Vagina (tissue), 2 donors: ENCODE measurements around the gene CARM1. TPM values are rescaled to one million over a fixed set of nuclear protein-coding genes. Genes with fewer than 3 reads are reported as not detected.

Experiments
- DNase-seq, 2 donors: peaks; one replicate each; pipeline ENCODE4 v3.0.0-alpha.2; 2017; ENCODE audit errors: extremely low spot score in 2 of 2
- H3K27ac ChIP-seq: fragments of 200-600 bp; sonication (generic); one replicate; pipeline ENCODE4 v1.5.1; 2019
- H3K27me3 ChIP-seq: fragments of 200-600 bp; sonication (generic); one replicate; pipeline ENCODE4 v1.5.1; 2019
- H3K36me3 ChIP-seq, 2 donors: fragments of 200-600 bp; sonication (generic); one replicate each; pipeline ENCODE4 v1.5.1; 2017 to 2019
- H3K4me1 ChIP-seq: fragments of 200-600 bp; sonication (generic); one replicate; pipeline ENCODE4 v1.5.1; 2019
- H3K4me3 ChIP-seq, 2 donors: fragments of 200-600 bp; sonication (generic); 1 replicate in 1 of 2; 2 replicates in 1 of 2; pipeline ENCODE4 v1.5.1; 2016 to 2019
- H3K9me3 ChIP-seq: fragments of 200-600 bp; sonication (generic); one replicate; pipeline ENCODE4 v1.5.1; 2019
- CTCF ChIP-seq, 3 experiments: fragments of 450-650 bp in 2 of 3; fragments of 200-600 bp in 1 of 3; sonication (generic) in 1 of 3; IDR thresholded peaks; one replicate each; pipeline ENCODE4 v1.5.1; 2017 to 2019; ENCODE audit warnings: antibody characterized with exemption in 3 of 3, mild to moderate bottlenecking in 2 of 3, moderate library complexity in 2 of 3
- POLR2A ChIP-seq, 2 donors: fragments of 450-650 bp; IDR thresholded peaks; one replicate each; pipeline ENCODE4 v1.6.1; 2017; ENCODE audit warnings: antibody characterized with exemption in 2 of 2, mild to moderate bottlenecking in 2 of 2, moderate library complexity in 2 of 2
- POLR2AphosphoS5 ChIP-seq, 2 donors: sonication (generic); formaldehyde crosslinking; IDR thresholded peaks; one replicate each; pipeline ENCODE4 v1.9.0; 2017; ENCODE audit warnings: antibody characterized with exemption in 2 of 2, mild to moderate bottlenecking in 2 of 2, low read depth in 1 of 2; ENCODE audit not compliant: insufficient read depth in 1 of 2
- intact Hi-C: fragments of 100-400 bp; cut with DNase I; formaldehyde crosslinking; loops from one replicate; pipeline ENCODE4 v1.15.1; 2023
- total RNA-seq: library from RNA; depleted of rRNA; stranded (reverse); fragments of >200 nt; gene quantifications from one replicate; pipeline ENCODE4 v1.2.3, GENCODE V29; 2016

Gene CARM1
- total RNA-seq, 1 donor from 2014 or later, result 28.2 TPM

GRCh38 chr19:10828981-10829821 lies 42.2 kb upstream of the CARM1 start:
- H3K4me1 ChIP-seq, result no peaks in the 10 kb centered on the region
- no peak for DNase-seq
- no peak overlapping the region for H3K4me3 ChIP-seq
- intact Hi-C loops, result no loop called here
- H3K9me3 ChIP-seq, result no peaks in the 10 kb centered on the region
- TF ChIP-seq POLR2AphosphoS5 (IDR thresholded peaks at IDR 0.05; ENCODE audit: insufficient read depth in 1 of 2, low read depth in 1 of 2) (peak in 1 of 2 donors; percentile 21), CTCF (IDR thresholded peaks at IDR 0.05) (no peak), POLR2A (IDR thresholded peaks at IDR 0.05) (no peak)
- H3K27ac ChIP-seq, result no peak overlapping the region
- H3K27me3 ChIP-seq, result no peaks in the 10 kb centered on the region
- H3K36me3 ChIP-seq, result peaks cover 0 to 43% of the 10 kb centered on the region in 2 donors

- peaks cover 0 to 35% of the 10 kb centered on the region in 2 donors for H3K36me3 ChIP-seq
These were observed 41.4 kb upstream of the CARM1 start for GRCh38 chr19:10829967-10830366.

GRCh38 chr19:10830370-10830769 lies 41.0 kb upstream of the CARM1 start:
- Histone ChIP-seq H3K4me1 (peaks cover 8% of the 10 kb centered on the region), H3K9me3 (no peaks in the 10 kb centered on the region), H3K27ac (no peak overlapping the region), H3K36me3 (peaks cover 0 to 31% of the 10 kb centered on the region in 2 donors), H3K27me3 (no peaks in the 10 kb centered on the region), H3K4me3 (no peak overlapping the region)
- TF ChIP-seq POLR2AphosphoS5 (IDR thresholded peaks at IDR 0.05; ENCODE audit: insufficient read depth in 1 of 2, low read depth in 1 of 2), result no peak
- TF ChIP-seq CTCF (IDR thresholded peaks at IDR 0.05), result no peak
- no peak for TF ChIP-seq POLR2A (IDR thresholded peaks at IDR 0.05)
- no peak for DNase-seq
- intact Hi-C loops, result no loop called here

More at GRCh38 chr19:10829967-10830366, 41.4 kb upstream of the CARM1 start:
- DNase-seq, result no peak
- peaks cover 4% of the 10 kb centered on the region for H3K4me1 ChIP-seq
- H3K4me3 ChIP-seq, result no peak overlapping the region
- intact Hi-C loops, result no loop called here
- H3K27me3 ChIP-seq, result no peaks in the 10 kb centered on the region
- TF ChIP-seq POLR2A (IDR thresholded peaks at IDR 0.05) (no peak), CTCF (IDR thresholded peaks at IDR 0.05) (no peak), POLR2AphosphoS5 (IDR thresholded peaks at IDR 0.05; ENCODE audit: insufficient read depth in 1 of 2, low read depth in 1 of 2) (no peak)
- no peak overlapping the region for H3K27ac ChIP-seq
- H3K9me3 ChIP-seq, result no peaks in the 10 kb centered on the region

- intact Hi-C loops, result no loop called here
- peaks cover 0 to 24% of the 10 kb centered on the region in 2 donors for H3K36me3 ChIP-seq
- no peak overlapping the region for H3K27ac ChIP-seq
- DNase-seq, result no peak
- H3K9me3 ChIP-seq, result no peaks in the 10 kb centered on the region
- H3K27me3 ChIP-seq, result no peaks in the 10 kb centered on the region
- peaks cover 8% of the 10 kb centered on the region for H3K4me1 ChIP-seq
- no peak overlapping the region for H3K4me3 ChIP-seq
- TF ChIP-seq CTCF (IDR thresholded peaks at IDR 0.05) (no peak), POLR2A (IDR thresholded peaks at IDR 0.05) (no peak), POLR2AphosphoS5 (IDR thresholded peaks at IDR 0.05; ENCODE audit: insufficient read depth in 1 of 2, low read depth in 1 of 2) (no peak)
These were observed 40.2 kb upstream of the CARM1 start for GRCh38 chr19:10830931-10831779.
